Liver (tissue), 9 donors: ENCODE data around the gene CNOT3. TPM values are rescaled to one million over a fixed set of nuclear protein-coding genes. Genes with fewer than 3 reads are reported as not detected.

ENCODE experiments used
- DNase-seq: peaks from one replicate; pipeline ENCODE4 v3.0.0-alpha.2; 2017; ENCODE audit warnings: low spot score
- H3K27ac ChIP-seq, 2 donors: one replicate each; pipeline ENCODE4 v1.7.0; 2013; ENCODE audit warnings: inconsistent platforms in 2 of 2, low read length in 2 of 2, control low read depth in 1 of 2, low read depth in 1 of 2, mild to moderate bottlenecking in 1 of 2
- H3K27me3 ChIP-seq, 4 donors: one replicate each; pipeline versions ENCODE4 v1.6.1 to v1.7.0; 2013; ENCODE audit warnings: low read length in 3 of 4, inconsistent platforms in 1 of 4, mild to moderate bottlenecking in 1 of 4, moderate library complexity in 1 of 4; ENCODE audit not compliant: control insufficient read depth in 4 of 4, insufficient read depth in 4 of 4
- H3K36me3 ChIP-seq, 4 donors: one replicate each; pipeline versions ENCODE4 v1.6.1 to v1.7.0; 2013; ENCODE audit warnings: low read length in 3 of 4, mild to moderate bottlenecking in 3 of 4, low read depth in 1 of 4, moderate library complexity in 1 of 4; ENCODE audit not compliant: control insufficient read depth in 4 of 4, insufficient read depth in 3 of 4
- H3K4me1 ChIP-seq, 4 donors: one replicate each; pipeline versions ENCODE4 v1.6.1 to v1.7.0; 2013; ENCODE audit warnings: low read length in 3 of 4, mild to moderate bottlenecking in 3 of 4, moderate library complexity in 1 of 4; ENCODE audit not compliant: control insufficient read depth in 4 of 4, insufficient read depth in 4 of 4
- H3K4me3 ChIP-seq, 3 donors: one replicate each; pipeline versions ENCODE4 v1.6.1 to v1.7.0; 2013; ENCODE audit warnings: low read length in 3 of 3, control low read depth in 1 of 3, low read depth in 1 of 3, mild to moderate bottlenecking in 1 of 3
- H3K9ac ChIP-seq, 2 donors: one replicate each; pipeline ENCODE4 v1.7.0; 2013; ENCODE audit warnings: low read length in 2 of 2, mild to moderate bottlenecking in 2 of 2, moderate library complexity in 2 of 2, control low read depth in 1 of 2, low read depth in 1 of 2
- H3K9me3 ChIP-seq, 4 donors: one replicate each; pipeline versions ENCODE4 v1.6.1 to v1.7.0; 2013; ENCODE audit warnings: low read length in 3 of 4; ENCODE audit not compliant: control insufficient read depth in 4 of 4
- ATF3 ChIP-seq: IDR thresholded peaks from 2 replicates; pipeline ENCODE4 v1.6.1; 2016; ENCODE audit warnings: antibody characterized with exemption
- CTCF ChIP-seq: fragments of 150-350 bp; IDR thresholded peaks from 2 replicates; pipeline ENCODE4 v1.5.1; 2017; ENCODE audit warnings: improper control_type of control experiment, low read depth, low read length; ENCODE audit not compliant: missing input control
- EGR1 ChIP-seq, 2 donors: IDR thresholded peaks; 2 replicates each; pipeline ENCODE4 v1.6.1; 2016 to 2018; ENCODE audit warnings: antibody characterized with exemption in 2 of 2, low read depth in 2 of 2
- FOXA1 ChIP-seq: IDR thresholded peaks from 2 replicates; pipeline ENCODE4 v1.6.1; 2016; ENCODE audit warnings: antibody characterized with exemption
- FOXA2 ChIP-seq: IDR thresholded peaks from 2 replicates; pipeline ENCODE4 v1.6.1; 2016; ENCODE audit warnings: antibody characterized with exemption
- GABPA ChIP-seq, 2 donors: IDR thresholded peaks in 1 of 2; conservative IDR thresholded peaks in 1 of 2; 2 replicates each; pipeline ENCODE4 v1.6.1; 2016; ENCODE audit warnings: antibody characterized with exemption in 2 of 2, mild to moderate bottlenecking in 1 of 2, moderate library complexity in 1 of 2
- HNF4G ChIP-seq: IDR thresholded peaks from 2 replicates; pipeline ENCODE4 v1.6.1; 2016; ENCODE audit warnings: antibody characterized with exemption
- JUND ChIP-seq, 2 donors: IDR thresholded peaks; 2 replicates each; pipeline ENCODE4 v1.6.1; 2016; ENCODE audit warnings: antibody characterized with exemption in 2 of 2
- MAX ChIP-seq: IDR thresholded peaks from 2 replicates; pipeline ENCODE4 v1.6.1; 2016; ENCODE audit warnings: antibody characterized with exemption
- NR2F2 ChIP-seq: IDR thresholded peaks from 2 replicates; pipeline ENCODE4 v1.6.1; 2016; ENCODE audit warnings: antibody characterized with exemption
- RAD21 ChIP-seq, 2 donors: IDR thresholded peaks; 2 replicates each; pipeline ENCODE4 v1.6.1; 2016; ENCODE audit warnings: antibody characterized with exemption in 2 of 2, mild to moderate bottlenecking in 2 of 2
- REST ChIP-seq: IDR thresholded peaks from 2 replicates; pipeline ENCODE4 v1.6.1; 2016; ENCODE audit warnings: antibody characterized with exemption, mild to moderate bottlenecking
- RXRA ChIP-seq, 2 donors: IDR thresholded peaks; 2 replicates each; pipeline ENCODE4 v1.6.1; 2017 to 2018; ENCODE audit warnings: antibody characterized with exemption in 2 of 2, mild to moderate bottlenecking in 1 of 2
- SP1 ChIP-seq: IDR thresholded peaks from 2 replicates; pipeline ENCODE4 v1.6.1; 2018; ENCODE audit warnings: antibody characterized with exemption, mild to moderate bottlenecking
- TAF1 ChIP-seq: conservative IDR thresholded peaks from 2 replicates; pipeline ENCODE4 v1.6.1; 2016; ENCODE audit warnings: antibody characterized with exemption, mild to moderate bottlenecking
- YY1 ChIP-seq: IDR thresholded peaks from 2 replicates; pipeline ENCODE4 v1.6.1; 2016; ENCODE audit warnings: antibody characterized with exemption, mild to moderate bottlenecking
- ZBTB33 ChIP-seq: IDR thresholded peaks from 2 replicates; pipeline ENCODE4 v1.6.1; 2016; ENCODE audit warnings: antibody characterized with exemption
- WGBS: extraction: QIAGEN DNeasy Blood & Tissue Kit; methylation state at CpG from one replicate; pipeline ENCODE4 v1.1.7; 2013; 5-methylcytosine and 5-hydroxymethylcytosine counted together
- polyA plus RNA-seq, 2 donors: library from polyadenylated mRNA; stranded (reverse) in 1 of 2; unstranded in 1 of 2; fragments of 200-250 nt in 1 of 2; fragments of >200 nt in 1 of 2; fragmentation: Nextera tagmentation in 1 of 2; extraction: Ambion mirVana in 1 of 2; gene quantifications; one replicate each; pipeline versions ENCODE4 v1.2.1 to v1.2.3, GENCODE V29; 2013 to 2015
- total RNA-seq, 2 donors: library from RNA; depleted of rRNA; stranded (reverse); fragments of >200 nt; gene quantifications; one replicate each; pipeline ENCODE4 v1.2.3, GENCODE V29; 2014
- donor health status: healthy.
- donor health status: healthy.
- donor health status: healthy.
- donor health status: healthy.
- donor health status: healthy.

The CNOT3 gene
- total and polyA plus RNA-seq, 4 donors: 3.7 to 13.0 (median 9.1) TPM

- H3K4me1 ChIP-seq: no peaks in the 10 kb centered on the region
- TF ChIP-seq MAX (no peak), FOXA1 (no peak), TAF1 (no peak), JUND (IDR thresholded peaks at IDR 0.05) (no peak), GABPA (IDR thresholded peaks at IDR 0.05 in 1 of 2, conservative IDR thresholded peaks at IDR 0.05 in 1 of 2) (no peak), RAD21 (IDR thresholded peaks at IDR 0.05) (no peak), NR2F2 (no peak), ATF3 (no peak), EGR1 (IDR thresholded peaks at IDR 0.05; ENCODE audit: low read depth in 2 of 2) (no peak), RXRA (IDR thresholded peaks at IDR 0.05) (no peak), HNF4G (no peak), YY1 (no peak), ZBTB33 (no peak), FOXA2 (no peak), REST (no peak), SP1 (no peak), CTCF (no peak)
- H3K9me3 ChIP-seq: no peaks in the 10 kb centered on the region
- H3K27me3 ChIP-seq: no peaks in the 10 kb centered on the region
- no peak for DNase-seq
- peaks cover 0 to 16% (median 6%) of the 10 kb centered on the region in 4 donors for H3K36me3 ChIP-seq
- H3K27ac ChIP-seq: no peak overlapping the region
- WGBS: 93% methylated on average over 10 of the region's 10 CpGs
- H3K9ac ChIP-seq: no peak overlapping the region
- H3K4me3 ChIP-seq: no peak overlapping the region
Measured at GRCh38 chr19:54179262-54179852, 41.8 kb downstream of the CNOT3 start.
